GM23338 (cell line): Measurements from ENCODE around the gene FBN3. TPM values are rescaled to one million over a fixed set of nuclear protein-coding genes. Genes with fewer than 3 reads are reported as not detected.

ENCODE experiments used
- ATAC-seq: fragments of 200-7000 bp; cut with Tn5 transposase; 3 replicates; pipeline ENCODE4 v1.9.1; 2020
- DNase-seq: peaks from one replicate; pipeline ENCODE4 v3.0.0-alpha.2; 2015; ENCODE audit warnings: low spot score
- H2AFZ ChIP-seq: fragments of 200-600 bp; sonication (generic); 2 replicates; pipeline ENCODE4 v1.8.0; 2016; ENCODE audit warnings: antibody characterized with exemption, mild to moderate bottlenecking, moderate library complexity
- H3F3A ChIP-seq: fragments of 200-600 bp; sonication (generic); replicated peaks from 2 replicates; pipeline ENCODE4 v1.8.0; 2017; ENCODE audit warnings: antibody characterized with exemption, mixed run types, low read depth
- H3K27ac ChIP-seq: fragments of 200-600 bp; sonication (generic); 2 replicates; pipeline ENCODE4 v1.6.1; 2016; ENCODE audit warnings: low read depth
- H3K27me3 ChIP-seq: fragments of 200-600 bp; sonication (generic); 2 replicates; pipeline ENCODE4 v1.8.0; 2016; ENCODE audit warnings: mild to moderate bottlenecking, mixed run types, moderate library complexity; ENCODE audit not compliant: insufficient read depth
- H3K36me3 ChIP-seq: fragments of 200-600 bp; sonication (generic); 2 replicates; pipeline ENCODE4 v1.8.0; 2016; ENCODE audit warnings: mild to moderate bottlenecking; ENCODE audit not compliant: insufficient read depth
- H3K4me1 ChIP-seq: fragments of 200-600 bp; sonication (generic); 2 replicates; pipeline ENCODE4 v1.8.0; 2016; ENCODE audit warnings: mild to moderate bottlenecking, moderate library complexity; ENCODE audit not compliant: insufficient read depth
- H3K4me2 ChIP-seq: fragments of 200-600 bp; sonication (generic); 2 replicates; pipeline ENCODE4 v1.7.1; 2017; ENCODE audit warnings: mixed run types
- H3K4me3 ChIP-seq: fragments of 200-600 bp; sonication (generic); 2 replicates; pipeline ENCODE4 v1.6.1; 2016; ENCODE audit warnings: mixed run types
- H3K79me2 ChIP-seq: fragments of 200-600 bp; sonication (generic); replicated peaks from 2 replicates; pipeline ENCODE4 v1.8.0; 2017; ENCODE audit warnings: mild to moderate bottlenecking; ENCODE audit not compliant: insufficient read depth
- H3K9me2 ChIP-seq: fragments of 200-600 bp; sonication (generic); 2 replicates; pipeline ENCODE4 v1.8.0; 2017; ENCODE audit not compliant: insufficient read depth
- H4K20me1 ChIP-seq: fragments of 200-600 bp; sonication (generic); replicated peaks from 2 replicates; pipeline ENCODE4 v1.8.0; 2017; ENCODE audit warnings: mild to moderate bottlenecking; ENCODE audit not compliant: insufficient read depth
- H3K27ac Mint-ChIP-seq: 2 replicates; pipeline ENCODE4 v1.8.0; 2020; ENCODE audit warnings: inconsistent platforms, mild to moderate bottlenecking, moderate library complexity, mixed read lengths
- H3K27me3 Mint-ChIP-seq: 3 replicates; pipeline ENCODE4 v1.8.0; 2022; ENCODE audit warnings: low read depth, mild to moderate bottlenecking, moderate library complexity, mixed read lengths, inconsistent platforms; ENCODE audit not compliant: insufficient read depth, poor library complexity
- H3K36me3 Mint-ChIP-seq: 3 replicates; pipeline ENCODE4 v1.8.0; 2021; ENCODE audit warnings: low read depth, mild to moderate bottlenecking, inconsistent platforms, moderate library complexity, mixed read lengths
- H3K4me1 Mint-ChIP-seq: 3 replicates; pipeline ENCODE4 v1.8.0; 2020; ENCODE audit warnings: mild to moderate bottlenecking, inconsistent platforms, mixed read lengths
- H3K4me3 Mint-ChIP-seq: 3 replicates; pipeline ENCODE4 v1.8.0; 2021; ENCODE audit warnings: moderate library complexity, mild to moderate bottlenecking, inconsistent platforms, mixed read lengths
- H3K9me3 Mint-ChIP-seq: 3 replicates; pipeline ENCODE4 v1.8.0; 2020; ENCODE audit warnings: moderate library complexity, mild to moderate bottlenecking, inconsistent platforms, mixed read lengths
- CREB1 ChIP-seq: fragments of 250-450 bp; sonication (Bioruptor Pico); IDR thresholded peaks from 2 replicates; pipeline ENCODE4 v1.5.0; 2020; ENCODE audit warnings: low read depth, mild to moderate bottlenecking, moderate library complexity
- EZH2 ChIP-seq: fragments of 200-600 bp; sonication (generic); IDR thresholded peaks from one replicate; pipeline ENCODE4 v1.8.0; 2017; ENCODE audit warnings: antibody characterized with exemption, mild to moderate bottlenecking, low read depth; ENCODE audit not compliant: unreplicated experiment
- EZH2phosphoT487 ChIP-seq: fragments of 200-600 bp; sonication (generic); IDR thresholded peaks from one replicate; pipeline ENCODE4 v1.8.1; 2018; ENCODE audit warnings: antibody characterized with exemption; ENCODE audit not compliant: unreplicated experiment
- JUNB ChIP-seq: IDR thresholded peaks from one replicate; pipeline ENCODE4 v1.6.1; 2016; ENCODE audit warnings: antibody characterized with exemption; ENCODE audit not compliant: unreplicated experiment
- NANOG ChIP-seq: IDR thresholded peaks from 2 replicates; pipeline ENCODE4 v1.6.1; 2016; ENCODE audit warnings: antibody characterized with exemption, borderline replicate concordance
- POLR2AphosphoS5 ChIP-seq: IDR thresholded peaks from 2 replicates; pipeline ENCODE4 v1.6.1; 2016; ENCODE audit warnings: antibody characterized with exemption, low read depth
- STAT1 ChIP-seq: IDR thresholded peaks from one replicate; pipeline ENCODE4 v1.6.1; 2016; ENCODE audit warnings: antibody characterized with exemption; ENCODE audit not compliant: unreplicated experiment
- ZNF114 ChIP-seq: fragments of 250-450 bp; sonication (Bioruptor Pico); IDR thresholded peaks from 2 replicates; pipeline ENCODE4 v1.5.0; 2020; ENCODE audit warnings: mild to moderate bottlenecking, moderate library complexity
- ZNF331 ChIP-seq: fragments of 250-450 bp; sonication (Bioruptor Pico); IDR thresholded peaks from 2 replicates; pipeline ENCODE4 v1.5.0; 2020; ENCODE audit warnings: low read depth, mild to moderate bottlenecking, moderate library complexity
- polyA plus RNA-seq: library from polyadenylated mRNA; unstranded; fragments of >200 nt; fragmentation: Nextera tagmentation; extraction: Ambion mirVana; gene quantifications from 2 replicates; pipeline ENCODE4 v1.2.1, GENCODE V29; 2016
- total RNA-seq: library from RNA; depleted of rRNA; stranded (reverse); fragments of >200 nt; shearing (Covaris generic); gene quantifications from 2 replicates; pipeline ENCODE4 v1.2.3, GENCODE V29; 2014
- TF ChIP-seq, protein P1 (sequence below), 2 experiments: fragments of 200-600 bp in 1 of 2; sonication (generic) in 1 of 2; conservative IDR thresholded peaks; 2 replicates each; pipeline versions ENCODE4 v1.5.1 to v1.6.1; 2016 to 2017; ENCODE audit warnings: antibody characterized with exemption in 2 of 2, low read depth in 2 of 2, mild to moderate bottlenecking in 2 of 2, moderate library complexity in 1 of 2
- TF ChIP-seq, protein P2 (sequence below): IDR thresholded peaks from 2 replicates; pipeline ENCODE4 v1.6.1; 2016; ENCODE audit warnings: antibody characterized with exemption
- TF ChIP-seq, protein P3 (sequence below): IDR thresholded peaks from one replicate; pipeline ENCODE4 v1.6.1; 2018; ENCODE audit warnings: antibody characterized with exemption; ENCODE audit not compliant: unreplicated experiment
- TF ChIP-seq, protein P4 (sequence below): fragments of 250-450 bp; sonication (Bioruptor Pico); IDR thresholded peaks from 2 replicates; pipeline ENCODE4 v1.5.0; 2020; ENCODE audit warnings: mild to moderate bottlenecking, moderate library complexity

Gene FBN3
- total and polyA plus RNA-seq, 2 experiments from 2014 or later: 8.5 to 54.5 TPM

DNA sequence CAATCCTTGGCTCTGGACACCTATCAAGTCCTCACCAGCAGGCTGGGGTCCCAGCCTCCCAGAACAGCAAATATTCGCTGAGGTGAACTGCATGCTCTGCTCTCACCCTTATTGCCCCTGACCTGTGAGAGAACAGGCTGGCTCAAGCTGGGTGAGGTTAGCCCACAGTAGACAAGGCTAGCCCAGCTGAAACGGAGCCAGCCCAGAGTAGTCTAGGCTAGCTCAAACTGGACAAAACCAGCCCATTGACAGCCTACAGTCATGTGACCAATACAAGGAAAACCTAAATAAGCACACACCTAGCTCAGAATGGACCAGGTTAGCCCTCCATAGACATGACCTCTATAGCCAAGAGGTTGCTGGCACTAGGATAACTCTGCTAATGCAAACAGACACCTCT, 58.4 kb downstream of the FBN3 start:
- Histone ChIP-seq H3K4me1 (no peaks in the 10 kb centered on the region), H3K4me2 (no peak overlapping the region), H3K9me2 (no peaks in the 10 kb centered on the region), H3K79me2 (no peaks in the 10 kb centered on the region), H4K20me1 (peaks cover 6% of the 10 kb centered on the region; the same call in 1 of the 2 replicates), H3F3A (no peaks in the 10 kb centered on the region; the same call in 1 of the 2 replicates), H2AFZ (no peak overlapping the region), H3K27ac (no peak overlapping the region), H3K4me3 (no peak overlapping the region), H3K27me3 (no peaks in the 10 kb centered on the region), H3K36me3 (peaks cover 31% of the 10 kb centered on the region)
- H3K36me3 Mint-ChIP-seq: peaks cover 28% of the 10 kb centered on the region
- no peak overlapping the region for H3K27ac Mint-ChIP-seq
- H3K27me3 Mint-ChIP-seq: peaks cover 2% of the 10 kb centered on the region
- TF ChIP-seq EZH2 (no peak), POLR2AphosphoS5 (no peak), CREB1 (CRISPR knock-in tag) (no peak), STAT1 (no peak), ZNF331 (no peak), EZH2phosphoT487 (no peak), ZNF114 (CRISPR knock-in tag) (no peak), NANOG (no peak), JUNB (no peak)
- TF ChIP-seq, protein P1, sequence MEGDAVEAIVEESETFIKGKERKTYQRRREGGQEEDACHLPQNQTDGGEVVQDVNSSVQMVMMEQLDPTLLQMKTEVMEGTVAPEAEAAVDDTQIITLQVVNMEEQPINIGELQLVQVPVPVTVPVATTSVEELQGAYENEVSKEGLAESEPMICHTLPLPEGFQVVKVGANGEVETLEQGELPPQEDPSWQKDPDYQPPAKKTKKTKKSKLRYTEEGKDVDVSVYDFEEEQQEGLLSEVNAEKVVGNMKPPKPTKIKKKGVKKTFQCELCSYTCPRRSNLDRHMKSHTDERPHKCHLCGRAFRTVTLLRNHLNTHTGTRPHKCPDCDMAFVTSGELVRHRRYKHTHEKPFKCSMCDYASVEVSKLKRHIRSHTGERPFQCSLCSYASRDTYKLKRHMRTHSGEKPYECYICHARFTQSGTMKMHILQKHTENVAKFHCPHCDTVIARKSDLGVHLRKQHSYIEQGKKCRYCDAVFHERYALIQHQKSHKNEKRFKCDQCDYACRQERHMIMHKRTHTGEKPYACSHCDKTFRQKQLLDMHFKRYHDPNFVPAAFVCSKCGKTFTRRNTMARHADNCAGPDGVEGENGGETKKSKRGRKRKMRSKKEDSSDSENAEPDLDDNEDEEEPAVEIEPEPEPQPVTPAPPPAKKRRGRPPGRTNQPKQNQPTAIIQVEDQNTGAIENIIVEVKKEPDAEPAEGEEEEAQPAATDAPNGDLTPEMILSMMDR (conservative IDR thresholded peaks at IDR 0.05; ENCODE audit: low read depth in 2 of 2): no peak
- TF ChIP-seq, protein P2, sequence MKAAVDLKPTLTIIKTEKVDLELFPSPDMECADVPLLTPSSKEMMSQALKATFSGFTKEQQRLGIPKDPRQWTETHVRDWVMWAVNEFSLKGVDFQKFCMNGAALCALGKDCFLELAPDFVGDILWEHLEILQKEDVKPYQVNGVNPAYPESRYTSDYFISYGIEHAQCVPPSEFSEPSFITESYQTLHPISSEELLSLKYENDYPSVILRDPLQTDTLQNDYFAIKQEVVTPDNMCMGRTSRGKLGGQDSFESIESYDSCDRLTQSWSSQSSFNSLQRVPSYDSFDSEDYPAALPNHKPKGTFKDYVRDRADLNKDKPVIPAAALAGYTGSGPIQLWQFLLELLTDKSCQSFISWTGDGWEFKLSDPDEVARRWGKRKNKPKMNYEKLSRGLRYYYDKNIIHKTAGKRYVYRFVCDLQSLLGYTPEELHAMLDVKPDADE: no peak
- TF ChIP-seq, protein P3, sequence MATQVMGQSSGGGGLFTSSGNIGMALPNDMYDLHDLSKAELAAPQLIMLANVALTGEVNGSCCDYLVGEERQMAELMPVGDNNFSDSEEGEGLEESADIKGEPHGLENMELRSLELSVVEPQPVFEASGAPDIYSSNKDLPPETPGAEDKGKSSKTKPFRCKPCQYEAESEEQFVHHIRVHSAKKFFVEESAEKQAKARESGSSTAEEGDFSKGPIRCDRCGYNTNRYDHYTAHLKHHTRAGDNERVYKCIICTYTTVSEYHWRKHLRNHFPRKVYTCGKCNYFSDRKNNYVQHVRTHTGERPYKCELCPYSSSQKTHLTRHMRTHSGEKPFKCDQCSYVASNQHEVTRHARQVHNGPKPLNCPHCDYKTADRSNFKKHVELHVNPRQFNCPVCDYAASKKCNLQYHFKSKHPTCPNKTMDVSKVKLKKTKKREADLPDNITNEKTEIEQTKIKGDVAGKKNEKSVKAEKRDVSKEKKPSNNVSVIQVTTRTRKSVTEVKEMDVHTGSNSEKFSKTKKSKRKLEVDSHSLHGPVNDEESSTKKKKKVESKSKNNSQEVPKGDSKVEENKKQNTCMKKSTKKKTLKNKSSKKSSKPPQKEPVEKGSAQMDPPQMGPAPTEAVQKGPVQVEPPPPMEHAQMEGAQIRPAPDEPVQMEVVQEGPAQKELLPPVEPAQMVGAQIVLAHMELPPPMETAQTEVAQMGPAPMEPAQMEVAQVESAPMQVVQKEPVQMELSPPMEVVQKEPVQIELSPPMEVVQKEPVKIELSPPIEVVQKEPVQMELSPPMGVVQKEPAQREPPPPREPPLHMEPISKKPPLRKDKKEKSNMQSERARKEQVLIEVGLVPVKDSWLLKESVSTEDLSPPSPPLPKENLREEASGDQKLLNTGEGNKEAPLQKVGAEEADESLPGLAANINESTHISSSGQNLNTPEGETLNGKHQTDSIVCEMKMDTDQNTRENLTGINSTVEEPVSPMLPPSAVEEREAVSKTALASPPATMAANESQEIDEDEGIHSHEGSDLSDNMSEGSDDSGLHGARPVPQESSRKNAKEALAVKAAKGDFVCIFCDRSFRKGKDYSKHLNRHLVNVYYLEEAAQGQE: no peak
- TF ChIP-seq, protein P4, sequence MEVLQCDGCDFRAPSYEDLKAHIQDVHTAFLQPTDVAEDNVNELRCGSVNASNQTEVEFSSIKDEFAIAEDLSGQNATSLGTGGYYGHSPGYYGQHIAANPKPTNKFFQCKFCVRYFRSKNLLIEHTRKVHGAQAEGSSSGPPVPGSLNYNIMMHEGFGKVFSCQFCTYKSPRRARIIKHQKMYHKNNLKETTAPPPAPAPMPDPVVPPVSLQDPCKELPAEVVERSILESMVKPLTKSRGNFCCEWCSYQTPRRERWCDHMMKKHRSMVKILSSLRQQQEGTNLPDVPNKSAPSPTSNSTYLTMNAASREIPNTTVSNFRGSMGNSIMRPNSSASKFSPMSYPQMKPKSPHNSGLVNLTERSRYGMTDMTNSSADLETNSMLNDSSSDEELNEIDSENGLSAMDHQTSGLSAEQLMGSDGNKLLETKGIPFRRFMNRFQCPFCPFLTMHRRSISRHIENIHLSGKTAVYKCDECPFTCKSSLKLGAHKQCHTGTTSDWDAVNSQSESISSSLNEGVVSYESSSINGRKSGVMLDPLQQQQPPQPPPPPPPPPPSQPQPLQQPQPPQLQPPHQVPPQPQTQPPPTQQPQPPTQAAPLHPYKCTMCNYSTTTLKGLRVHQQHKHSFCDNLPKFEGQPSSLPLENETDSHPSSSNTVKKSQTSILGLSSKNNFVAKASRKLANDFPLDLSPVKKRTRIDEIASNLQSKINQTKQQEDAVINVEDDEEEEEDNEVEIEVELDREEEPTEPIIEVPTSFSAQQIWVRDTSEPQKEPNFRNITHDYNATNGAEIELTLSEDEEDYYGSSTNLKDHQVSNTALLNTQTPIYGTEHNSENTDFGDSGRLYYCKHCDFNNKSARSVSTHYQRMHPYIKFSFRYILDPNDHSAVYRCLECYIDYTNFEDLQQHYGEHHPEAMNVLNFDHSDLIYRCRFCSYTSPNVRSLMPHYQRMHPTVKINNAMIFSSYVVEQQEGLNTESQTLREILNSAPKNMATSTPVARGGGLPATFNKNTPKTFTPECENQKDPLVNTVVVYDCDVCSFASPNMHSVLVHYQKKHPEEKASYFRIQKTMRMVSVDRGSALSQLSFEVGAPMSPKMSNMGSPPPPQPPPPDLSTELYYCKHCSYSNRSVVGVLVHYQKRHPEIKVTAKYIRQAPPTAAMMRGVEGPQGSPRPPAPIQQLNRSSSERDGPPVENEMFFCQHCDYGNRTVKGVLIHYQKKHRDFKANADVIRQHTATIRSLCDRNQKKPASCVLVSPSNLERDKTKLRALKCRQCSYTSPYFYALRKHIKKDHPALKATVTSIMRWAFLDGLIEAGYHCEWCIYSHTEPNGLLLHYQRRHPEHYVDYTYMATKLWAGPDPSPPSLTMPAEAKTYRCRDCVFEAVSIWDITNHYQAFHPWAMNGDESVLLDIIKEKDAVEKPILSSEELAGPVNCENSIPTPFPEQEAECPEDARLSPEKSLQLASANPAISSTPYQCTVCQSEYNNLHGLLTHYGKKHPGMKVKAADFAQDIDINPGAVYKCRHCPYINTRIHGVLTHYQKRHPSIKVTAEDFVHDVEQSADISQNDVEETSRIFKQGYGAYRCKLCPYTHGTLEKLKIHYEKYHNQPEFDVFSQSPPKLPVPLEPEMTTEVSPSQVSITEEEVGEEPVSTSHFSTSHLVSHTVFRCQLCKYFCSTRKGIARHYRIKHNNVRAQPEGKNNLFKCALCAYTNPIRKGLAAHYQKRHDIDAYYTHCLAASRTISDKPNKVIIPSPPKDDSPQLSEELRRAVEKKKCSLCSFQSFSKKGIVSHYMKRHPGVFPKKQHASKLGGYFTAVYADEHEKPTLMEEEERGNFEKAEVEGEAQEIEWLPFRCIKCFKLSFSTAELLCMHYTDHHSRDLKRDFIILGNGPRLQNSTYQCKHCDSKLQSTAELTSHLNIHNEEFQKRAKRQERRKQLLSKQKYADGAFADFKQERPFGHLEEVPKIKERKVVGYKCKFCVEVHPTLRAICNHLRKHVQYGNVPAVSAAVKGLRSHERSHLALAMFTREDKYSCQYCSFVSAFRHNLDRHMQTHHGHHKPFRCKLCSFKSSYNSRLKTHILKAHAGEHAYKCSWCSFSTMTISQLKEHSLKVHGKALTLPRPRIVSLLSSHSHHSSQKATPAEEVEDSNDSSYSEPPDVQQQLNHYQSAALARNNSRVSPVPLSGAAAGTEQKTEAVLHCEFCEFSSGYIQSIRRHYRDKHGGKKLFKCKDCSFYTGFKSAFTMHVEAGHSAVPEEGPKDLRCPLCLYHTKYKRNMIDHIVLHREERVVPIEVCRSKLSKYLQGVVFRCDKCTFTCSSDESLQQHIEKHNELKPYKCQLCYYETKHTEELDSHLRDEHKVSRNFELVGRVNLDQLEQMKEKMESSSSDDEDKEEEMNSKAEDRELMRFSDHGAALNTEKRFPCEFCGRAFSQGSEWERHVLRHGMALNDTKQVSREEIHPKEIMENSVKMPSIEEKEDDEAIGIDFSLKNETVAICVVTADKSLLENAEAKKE (CRISPR knock-in tag): no peak
- ATAC-seq (no peak), DNase-seq (no peak)
- H3K4me1 Mint-ChIP-seq: no peaks in the 10 kb centered on the region
- peaks cover 17% of the 10 kb centered on the region for H3K9me3 Mint-ChIP-seq
- H3K4me3 Mint-ChIP-seq: no peak overlapping the region
